ENCODE results near the gene PLEKHG4B. TPM values are rescaled to one million over a fixed set of nuclear protein-coding genes. Genes with fewer than 3 reads are reported as not detected.

Gene PLEKHG4B
- total and polyA plus RNA-seq, 2 of the 4 experiments (the other 2 are of a cell fraction) = 1.1 TPM

DNA sequence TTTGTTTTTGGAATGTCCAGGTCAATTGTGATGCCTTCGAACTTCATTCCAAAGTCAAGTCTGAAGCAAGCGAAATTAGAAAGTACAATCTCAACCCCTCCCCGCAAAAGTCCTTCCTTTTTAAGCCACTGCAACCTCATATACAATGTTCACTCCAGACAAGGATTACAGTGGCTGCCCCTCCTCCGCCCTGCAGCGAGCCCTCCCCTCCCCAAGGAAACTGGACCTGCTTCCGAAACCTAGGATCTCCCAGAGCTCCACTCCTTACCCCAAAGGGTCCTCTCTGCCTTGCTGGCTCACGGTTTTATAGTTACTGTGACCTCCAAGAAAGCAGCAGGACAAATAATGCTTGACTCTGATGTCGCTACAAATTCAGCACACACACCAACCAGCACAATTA lies 109.7 kb downstream of the PLEKHG4B start:
- H3K9me1 ChIP-seq (ENCODE audit: insufficient read depth, low read length) = peaks cover 2% of the 10 kb centered on the region; the same call in 1 of the 2 replicates
- H2AK9ac ChIP-seq (replicated peaks; ENCODE audit: low read depth, low read length, poor library complexity) = no peak overlapping the region
- H4K5ac ChIP-seq (ENCODE audit: low read depth, low read length) = no peak overlapping the region
- no peak overlapping the region for H3K9ac ChIP-seq (ENCODE audit: low read depth, low read length)
- H3K4ac ChIP-seq (ENCODE audit: low read depth, low read length) = no peak overlapping the region
- intact Hi-C loops (cut with micrococcal nuclease) (no loop called here), in situ Hi-C loops (cut with MboI; ENCODE audit: low sequenced_read_pairs) (no loop called here), dilution Hi-C loops (cut with HindIII; ENCODE audit: low sequenced_read_pairs, unreplicated experiment) (no loop called here)
- H3K9me3 ChIP-seq (ENCODE audit: control insufficient read depth, insufficient read depth, low read length) = no peaks in the 10 kb centered on the region
- no peak overlapping the region for H3K4me2 ChIP-seq (ENCODE audit: low read depth, low read length)
- H2BK15ac ChIP-seq (ENCODE audit: low read depth, low read length) = no peak overlapping the region
- no peak overlapping the region for H3K56ac ChIP-seq (ENCODE audit: extremely low read depth, insufficient read depth, low read length)
- WGBS, 2 experiments (ENCODE audit: extremely low coverage in 2 of 2, insufficient read length in 1 of 2) = 100% methylated on average over 1 of the region's 8 CpGs; no CpG with 5 or more reads in 1 of the 2 experiments
- no peak overlapping the region for H4K91ac ChIP-seq (ENCODE audit: insufficient read depth, low read depth, low read length)
- H3K4me1 ChIP-seq (ENCODE audit: control insufficient read depth, insufficient read depth, low read length) = no peaks in the 10 kb centered on the region
- no peak overlapping the region for H3K4me3 ChIP-seq (ENCODE audit: insufficient read depth, low read depth, low read length)
- no peak overlapping the region for H2AFZ ChIP-seq (replicated peaks; ENCODE audit: low read length, poor library complexity)
- POLR2A ChIA-PET (ENCODE audit: unreplicated experiment) = no interaction called here
- TF ChIP-seq BHLHE40 (IDR thresholded peaks at IDR 0.05; ENCODE audit: low read depth, low read length) = no peak
- no peak for TF ChIP-seq FOS (IDR thresholded peaks at IDR 0.05; ENCODE audit: low read depth, low read length)
- TF ChIP-seq, protein P1, sequence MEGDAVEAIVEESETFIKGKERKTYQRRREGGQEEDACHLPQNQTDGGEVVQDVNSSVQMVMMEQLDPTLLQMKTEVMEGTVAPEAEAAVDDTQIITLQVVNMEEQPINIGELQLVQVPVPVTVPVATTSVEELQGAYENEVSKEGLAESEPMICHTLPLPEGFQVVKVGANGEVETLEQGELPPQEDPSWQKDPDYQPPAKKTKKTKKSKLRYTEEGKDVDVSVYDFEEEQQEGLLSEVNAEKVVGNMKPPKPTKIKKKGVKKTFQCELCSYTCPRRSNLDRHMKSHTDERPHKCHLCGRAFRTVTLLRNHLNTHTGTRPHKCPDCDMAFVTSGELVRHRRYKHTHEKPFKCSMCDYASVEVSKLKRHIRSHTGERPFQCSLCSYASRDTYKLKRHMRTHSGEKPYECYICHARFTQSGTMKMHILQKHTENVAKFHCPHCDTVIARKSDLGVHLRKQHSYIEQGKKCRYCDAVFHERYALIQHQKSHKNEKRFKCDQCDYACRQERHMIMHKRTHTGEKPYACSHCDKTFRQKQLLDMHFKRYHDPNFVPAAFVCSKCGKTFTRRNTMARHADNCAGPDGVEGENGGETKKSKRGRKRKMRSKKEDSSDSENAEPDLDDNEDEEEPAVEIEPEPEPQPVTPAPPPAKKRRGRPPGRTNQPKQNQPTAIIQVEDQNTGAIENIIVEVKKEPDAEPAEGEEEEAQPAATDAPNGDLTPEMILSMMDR (conservative IDR thresholded peaks at IDR 0.05; ENCODE audit: low read depth, low read length) = no peak
- TF ChIP-seq CHD1 (IDR thresholded peaks at IDR 0.05; ENCODE audit: low read depth, low read length) = no peak
- TF ChIP-seq, protein P2, sequence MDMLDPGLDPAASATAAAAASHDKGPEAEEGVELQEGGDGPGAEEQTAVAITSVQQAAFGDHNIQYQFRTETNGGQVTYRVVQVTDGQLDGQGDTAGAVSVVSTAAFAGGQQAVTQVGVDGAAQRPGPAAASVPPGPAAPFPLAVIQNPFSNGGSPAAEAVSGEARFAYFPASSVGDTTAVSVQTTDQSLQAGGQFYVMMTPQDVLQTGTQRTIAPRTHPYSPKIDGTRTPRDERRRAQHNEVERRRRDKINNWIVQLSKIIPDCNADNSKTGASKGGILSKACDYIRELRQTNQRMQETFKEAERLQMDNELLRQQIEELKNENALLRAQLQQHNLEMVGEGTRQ (IDR thresholded peaks at IDR 0.05; ENCODE audit: low read depth, low read length) = no peak
- no peak for TF ChIP-seq NFE2L2 (IDR thresholded peaks at IDR 0.05; ENCODE audit: low read depth, low read length)
- no peak for TF ChIP-seq MAFK (IDR thresholded peaks at IDR 0.05; ENCODE audit: low read depth, low read length)
- no peak for TF ChIP-seq RFX5 (IDR thresholded peaks at IDR 0.05; ENCODE audit: low read depth, low read length)
- TF ChIP-seq SMC3 (IDR thresholded peaks at IDR 0.05; ENCODE audit: low read depth, low read length) = no peak
- no peak for TF ChIP-seq MXI1 (IDR thresholded peaks at IDR 0.05; ENCODE audit: borderline replicate concordance, low read depth, low read length)
- TF ChIP-seq RCOR1 (IDR thresholded peaks at IDR 0.05; ENCODE audit: insufficient replicate concordance, low read length) = no peak
- no peak for TF ChIP-seq RAD21 (IDR thresholded peaks at IDR 0.05; ENCODE audit: low read length)
- TF ChIP-seq CEBPB (IDR thresholded peaks at IDR 0.05; ENCODE audit: low read depth, low read length) = no peak
- no peak for TF ChIP-seq POLR2A (IDR thresholded peaks at IDR 0.05; ENCODE audit: low read depth, low read length)
- TF ChIP-seq ELK1 (IDR thresholded peaks at IDR 0.05; ENCODE audit: borderline replicate concordance, low read depth, low read length) = no peak
- TF ChIP-seq MAZ (IDR thresholded peaks at IDR 0.05; ENCODE audit: borderline replicate concordance, low read depth, low read length) = no peak
- no peak overlapping the region for H3K14ac ChIP-seq (replicated peaks; ENCODE audit: low read depth, low read length)
- H3K18ac ChIP-seq (ENCODE audit: low read depth, low read length) = no peak overlapping the region
- H4K8ac ChIP-seq (ENCODE audit: low read depth in 2 of 2, low read length in 2 of 2) = no peak overlapping the region
- H2BK120ac ChIP-seq (ENCODE audit: low read depth, low read length) = no peak overlapping the region
- H2BK20ac ChIP-seq (ENCODE audit: low read depth, low read length) = no peak overlapping the region
- DNase-seq (no peak), ATAC-seq (ENCODE audit: low read depth) (no peak)
- H3K79me1 ChIP-seq (ENCODE audit: low read depth in 1 of 2, low read length in 2 of 2) = peaks cover 9 to 17% of the 10 kb centered on the region in 2 experiments
- H3K36me3 ChIP-seq (ENCODE audit: control insufficient read depth, insufficient read depth, low read length) = peaks cover 20% of the 10 kb centered on the region
- H3K23ac ChIP-seq (ENCODE audit: low read depth, low read length) = no peak overlapping the region
- peaks cover 6% of the 10 kb centered on the region for H4K20me1 ChIP-seq (ENCODE audit: insufficient read depth, low read length)
- H3K27me3 ChIP-seq (ENCODE audit: control insufficient read depth, insufficient read depth, low read length) = no peaks in the 10 kb centered on the region
- H2AK5ac ChIP-seq (ENCODE audit: low read depth, low read length) = no peak overlapping the region
- CTCF ChIA-PET = interaction anchor here (2.6 kb wide), 1 partner anchor 13 kb away, joined by 8 read pairs; no protein-coding TSS in a partner anchor
- BruUV-seq (replicated peaks) = no TSS peak
- H3K27ac ChIP-seq (ENCODE audit: insufficient read depth, low read length) = no peak overlapping the region
- H2BK5ac ChIP-seq (ENCODE audit: low read depth, low read length, poor library complexity, severe bottlenecking) = no peak overlapping the region

Measured in IMR-90 (cell line).